ENCODE results near the gene PTPRR.

PTPRR gene

GRCh38 chr12:70628701-70629480 lies 291.6 kb downstream of the PTPRR start:
- no peak for DNase-seq (ENCODE audit: low read depth)

GRCh38 chr12:70627677-70628076 lies 292.9 kb downstream of the PTPRR start:
- no peak overlapping the region for H3K4me3 ChIP-seq (ENCODE audit: control insufficient read depth, low read depth, low read length)
- no peak for DNase-seq (ENCODE audit: low read depth)
- no peak for TF ChIP-seq CTCF (conservative IDR thresholded peaks at IDR 0.05; ENCODE audit: control insufficient read depth, insufficient read depth, low read depth, low read length)

More at GRCh38 chr12:70628701-70629480, 291.6 kb downstream of the PTPRR start:
- TF ChIP-seq CTCF (conservative IDR thresholded peaks at IDR 0.05; ENCODE audit: control insufficient read depth, insufficient read depth, low read depth, low read length): no peak
- H3K4me3 ChIP-seq (ENCODE audit: control insufficient read depth, low read depth, low read length): no peak overlapping the region

- no peak overlapping the region for H3K4me3 ChIP-seq (ENCODE audit: control insufficient read depth, low read depth, low read length)
- no peak for TF ChIP-seq CTCF (conservative IDR thresholded peaks at IDR 0.05; ENCODE audit: control insufficient read depth, insufficient read depth, low read depth, low read length)
- DNase-seq (ENCODE audit: low read depth): no peak
These were observed 294.4 kb downstream of the PTPRR start for GRCh38 chr12:70626180-70626579.

GRCh38 chr12:70619471-70620152 lies 300.9 kb downstream of the PTPRR start:
- H3K4me3 ChIP-seq (ENCODE audit: control insufficient read depth, low read depth, low read length): no peak overlapping the region
- no peak for DNase-seq (ENCODE audit: low read depth)
- TF ChIP-seq CTCF (conservative IDR thresholded peaks at IDR 0.05; ENCODE audit: control insufficient read depth, insufficient read depth, low read depth, low read length): no peak

- no peak overlapping the region for H3K4me3 ChIP-seq (ENCODE audit: control insufficient read depth, low read depth, low read length)
- no peak for DNase-seq (ENCODE audit: low read depth)
- TF ChIP-seq CTCF (conservative IDR thresholded peaks at IDR 0.05; ENCODE audit: control insufficient read depth, insufficient read depth, low read depth, low read length): no peak
These were observed 302.2 kb downstream of the PTPRR start for GRCh38 chr12:70618371-70618770.

- TF ChIP-seq CTCF (conservative IDR thresholded peaks at IDR 0.05; ENCODE audit: control insufficient read depth, insufficient read depth, low read depth, low read length): no peak
- DNase-seq (ENCODE audit: low read depth): no peak
- no peak overlapping the region for H3K4me3 ChIP-seq (ENCODE audit: control insufficient read depth, low read depth, low read length)
These were observed 303.1 kb downstream of the PTPRR start for GRCh38 chr12:70617450-70617849.

Measured in fibroblast of mammary gland (primary cell).